ENCODE results near the gene RAB11FIP2.

Gene RAB11FIP2

GRCh38 chr10:117991701-117992100, 55.0 kb downstream of the RAB11FIP2 start:
- H3K4me3 ChIP-seq (replicated peaks; ENCODE audit: low read depth, low read length), result no peak overlapping the region
- no peak for DNase-seq (ENCODE audit: extremely low read depth, low read depth)
- TF ChIP-seq CTCF (IDR thresholded peaks at IDR 0.05; ENCODE audit: low read depth, low read length, missing control alignments), result no peak

- no peak overlapping the region for H3K4me3 ChIP-seq (replicated peaks; ENCODE audit: low read depth, low read length)
- no peak for DNase-seq (ENCODE audit: extremely low read depth, low read depth)
- no peak for TF ChIP-seq CTCF (IDR thresholded peaks at IDR 0.05; ENCODE audit: low read depth, low read length, missing control alignments)
These were observed 56.8 kb downstream of the RAB11FIP2 start for GRCh38 chr10:117989962-117990361.

- TF ChIP-seq CTCF (IDR thresholded peaks at IDR 0.05; ENCODE audit: low read depth, low read length, missing control alignments), result no peak
- H3K4me3 ChIP-seq (replicated peaks; ENCODE audit: low read depth, low read length), result no peak overlapping the region
- no peak for DNase-seq (ENCODE audit: extremely low read depth, low read depth)
These were observed 57.9 kb downstream of the RAB11FIP2 start for GRCh38 chr10:117988814-117989213.

GRCh38 chr10:117987244-117987909, 59.4 kb downstream of the RAB11FIP2 start:
- no peak for TF ChIP-seq CTCF (IDR thresholded peaks at IDR 0.05; ENCODE audit: low read depth, low read length, missing control alignments)
- no peak overlapping the region for H3K4me3 ChIP-seq (replicated peaks; ENCODE audit: low read depth, low read length)
- DNase-seq (ENCODE audit: extremely low read depth, low read depth), result no peak

- no peak for TF ChIP-seq CTCF (IDR thresholded peaks at IDR 0.05; ENCODE audit: low read depth, low read length, missing control alignments)
- no peak for DNase-seq (ENCODE audit: extremely low read depth, low read depth)
- H3K4me3 ChIP-seq (replicated peaks; ENCODE audit: low read depth, low read length), result no peak overlapping the region
These were observed 62.8 kb downstream of the RAB11FIP2 start for GRCh38 chr10:117983961-117984360.

- no peak for DNase-seq (ENCODE audit: extremely low read depth, low read depth)
- no peak overlapping the region for H3K4me3 ChIP-seq (replicated peaks; ENCODE audit: low read depth, low read length)
- no peak for TF ChIP-seq CTCF (IDR thresholded peaks at IDR 0.05; ENCODE audit: low read depth, low read length, missing control alignments)
These were observed 65.7 kb downstream of the RAB11FIP2 start for GRCh38 chr10:117980755-117981702.

All from HFF-Myc (cell line).